ENCODE data around the gene SUPT7L. TPM values are rescaled to one million over a fixed set of nuclear protein-coding genes. Genes with fewer than 3 reads are reported as not detected.

The SUPT7L gene
- total RNA-seq, 4 donors from 2014 or later: 18.7 to 30.3 (median 23.3) TPM

DNA sequence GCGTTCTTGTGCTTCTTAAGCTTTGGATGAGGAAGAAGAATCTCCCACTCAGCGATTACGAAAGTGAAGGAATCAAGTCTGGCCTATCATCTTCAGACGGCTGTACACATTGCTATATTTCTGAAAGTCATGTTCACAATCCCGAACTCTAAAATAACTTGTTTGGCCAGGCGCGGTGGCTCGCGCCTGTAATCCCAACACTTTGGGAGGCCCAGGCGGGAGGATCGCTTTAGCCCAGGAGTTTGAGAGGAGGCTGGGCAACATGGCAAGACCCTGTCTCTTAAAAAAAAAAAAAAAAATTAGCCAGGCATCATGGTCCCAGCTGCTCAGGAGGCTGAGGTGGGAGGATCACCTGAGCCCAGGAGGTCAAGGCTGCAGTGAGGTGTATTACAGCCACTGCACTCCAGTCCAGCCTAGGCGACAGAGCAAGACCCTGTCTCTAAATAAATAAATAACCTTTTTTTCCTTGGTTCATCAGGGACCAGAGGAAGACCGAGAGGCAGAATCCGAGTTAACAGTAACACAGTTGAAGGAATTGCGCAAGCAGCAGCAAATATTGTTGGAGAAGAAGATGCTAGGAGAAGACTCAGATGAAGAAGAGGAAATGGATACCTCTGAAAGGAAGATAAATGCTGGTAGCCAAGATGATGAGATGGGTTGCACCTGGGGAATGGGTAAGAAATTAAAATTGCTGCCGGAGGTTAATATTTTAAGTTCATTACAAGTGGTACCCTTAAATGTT is 1.4 kb upstream of the SUPT7L start:
- TF ChIP-seq, protein P1, sequence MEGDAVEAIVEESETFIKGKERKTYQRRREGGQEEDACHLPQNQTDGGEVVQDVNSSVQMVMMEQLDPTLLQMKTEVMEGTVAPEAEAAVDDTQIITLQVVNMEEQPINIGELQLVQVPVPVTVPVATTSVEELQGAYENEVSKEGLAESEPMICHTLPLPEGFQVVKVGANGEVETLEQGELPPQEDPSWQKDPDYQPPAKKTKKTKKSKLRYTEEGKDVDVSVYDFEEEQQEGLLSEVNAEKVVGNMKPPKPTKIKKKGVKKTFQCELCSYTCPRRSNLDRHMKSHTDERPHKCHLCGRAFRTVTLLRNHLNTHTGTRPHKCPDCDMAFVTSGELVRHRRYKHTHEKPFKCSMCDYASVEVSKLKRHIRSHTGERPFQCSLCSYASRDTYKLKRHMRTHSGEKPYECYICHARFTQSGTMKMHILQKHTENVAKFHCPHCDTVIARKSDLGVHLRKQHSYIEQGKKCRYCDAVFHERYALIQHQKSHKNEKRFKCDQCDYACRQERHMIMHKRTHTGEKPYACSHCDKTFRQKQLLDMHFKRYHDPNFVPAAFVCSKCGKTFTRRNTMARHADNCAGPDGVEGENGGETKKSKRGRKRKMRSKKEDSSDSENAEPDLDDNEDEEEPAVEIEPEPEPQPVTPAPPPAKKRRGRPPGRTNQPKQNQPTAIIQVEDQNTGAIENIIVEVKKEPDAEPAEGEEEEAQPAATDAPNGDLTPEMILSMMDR (IDR thresholded peaks at IDR 0.05; ENCODE audit: low read depth): no peak

DNA sequence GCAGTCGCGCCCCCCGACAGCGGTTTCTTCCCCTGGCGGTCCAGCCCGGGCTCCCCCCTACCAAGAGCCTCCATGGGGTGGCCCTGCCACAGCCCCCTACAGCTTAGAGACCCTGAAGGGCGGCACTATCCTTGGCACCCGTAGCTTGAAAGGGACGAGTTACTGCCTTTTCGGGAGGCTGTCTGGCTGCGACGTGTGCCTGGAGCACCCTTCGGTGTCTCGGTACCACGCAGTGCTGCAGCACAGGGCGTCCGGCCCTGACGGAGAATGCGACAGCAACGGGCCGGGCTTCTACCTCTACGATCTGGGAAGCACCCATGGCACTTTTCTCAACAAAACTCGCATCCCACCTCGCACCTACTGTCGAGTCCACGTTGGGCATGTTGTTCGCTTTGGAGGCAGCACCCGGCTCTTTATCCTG is 750 bp upstream of the SUPT7L start:
- TF ChIP-seq, protein P1 (IDR thresholded peaks at IDR 0.05; ENCODE audit: low read depth): no peak

DNA sequence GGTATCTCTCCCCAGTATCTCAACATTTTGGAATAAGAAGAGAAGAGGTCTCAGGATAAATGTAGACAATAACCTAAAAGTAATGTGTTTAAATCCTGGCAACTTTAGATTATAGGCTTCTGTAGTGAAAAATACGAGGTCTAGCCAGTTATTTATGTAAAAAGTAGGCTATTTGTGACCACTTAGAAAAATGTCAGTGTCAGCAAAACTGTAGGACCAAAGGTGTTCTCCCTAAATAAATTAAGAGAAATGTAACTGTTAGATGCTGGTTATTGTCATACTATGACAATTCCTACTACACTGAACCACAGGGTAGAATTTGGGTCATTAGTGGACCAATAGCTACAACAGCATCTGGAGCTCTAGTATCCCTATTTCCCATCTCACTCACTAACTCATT is 2.0 kb downstream of the SUPT7L start:
- TF ChIP-seq, protein P1 (IDR thresholded peaks at IDR 0.05; ENCODE audit: low read depth): no peak

DNA sequence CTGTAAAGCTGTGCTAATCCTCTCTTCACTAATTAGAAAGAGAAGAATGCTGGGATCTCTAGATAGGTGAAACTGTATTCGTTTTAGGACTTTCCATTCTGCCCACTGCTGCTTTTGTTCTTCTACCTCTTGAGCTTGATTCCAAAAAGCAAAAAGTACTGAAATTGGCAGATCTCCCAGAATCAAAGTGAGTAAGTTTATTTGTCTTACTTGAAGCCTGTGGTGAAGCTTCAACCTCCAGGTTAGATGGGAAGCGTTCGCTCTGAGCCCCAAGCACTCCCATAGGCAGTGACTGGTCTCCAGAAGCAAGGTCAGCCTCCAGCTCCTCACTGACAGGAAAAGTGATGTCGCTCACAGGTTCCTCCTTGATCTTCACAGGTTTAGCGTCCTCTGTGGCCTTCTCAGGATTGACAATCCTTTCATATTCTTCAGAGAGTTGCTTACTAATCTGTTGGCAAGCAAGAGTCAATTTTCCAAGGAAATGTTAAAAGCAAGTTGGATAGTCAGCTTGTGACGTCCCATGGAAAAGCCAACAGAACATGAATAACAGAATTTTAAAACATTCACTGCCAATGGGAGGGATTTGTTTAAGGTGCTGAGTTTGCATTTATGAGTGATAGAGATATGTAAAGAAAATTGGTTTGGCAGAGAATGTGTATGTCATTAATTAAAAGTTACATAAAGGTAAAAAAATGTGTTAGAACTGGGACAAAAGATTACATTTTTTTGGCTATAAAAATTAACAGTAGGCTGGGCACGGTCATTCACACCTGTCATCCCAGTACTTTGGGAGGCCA is 8.1 kb downstream of the SUPT7L start:
- TF ChIP-seq, protein P1 (IDR thresholded peaks at IDR 0.05; ENCODE audit: low read depth): no peak

DNA sequence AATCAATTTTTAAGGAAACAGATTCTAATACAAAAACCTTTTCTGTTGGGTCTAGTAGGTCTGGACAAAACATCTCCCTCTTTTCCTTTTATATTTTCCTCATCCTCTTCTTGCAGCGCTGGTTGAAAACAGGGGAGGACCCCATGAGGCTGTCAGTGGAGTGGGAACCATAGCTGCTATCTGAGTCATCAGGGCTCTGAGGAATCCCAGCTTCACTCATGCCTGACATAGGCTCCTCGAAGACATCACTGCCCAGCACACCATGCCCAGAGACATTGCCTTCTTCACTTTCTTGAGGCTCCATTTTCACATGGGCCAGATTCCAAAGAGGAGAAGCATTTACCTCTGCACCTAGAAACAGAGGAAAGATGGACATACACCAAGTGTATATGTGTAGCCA is 10.0 kb downstream of the SUPT7L start:
- TF ChIP-seq, protein P1 (IDR thresholded peaks at IDR 0.05; ENCODE audit: low read depth): no peak

DNA sequence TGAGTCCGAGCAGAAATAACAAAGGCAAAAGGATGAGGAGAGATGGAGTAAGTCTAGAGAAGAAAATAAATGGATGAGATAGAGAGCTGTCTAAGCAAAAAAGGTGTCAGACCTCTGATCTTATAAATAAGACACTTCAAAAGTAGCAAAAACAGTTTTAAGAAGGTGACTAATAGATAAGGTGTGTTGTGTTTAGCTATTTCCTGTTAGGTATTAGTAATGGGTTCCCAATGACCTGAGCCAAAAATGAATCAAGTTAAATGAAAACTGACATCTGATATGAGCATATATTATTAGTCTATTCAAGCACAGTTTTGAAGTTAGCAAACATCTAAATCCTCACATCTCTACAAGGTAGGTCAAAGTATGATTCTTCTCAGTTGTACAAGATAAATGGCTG is 10.6 kb downstream of the SUPT7L start:
- TF ChIP-seq, protein P1 (IDR thresholded peaks at IDR 0.05; ENCODE audit: low read depth): no peak

DNA sequence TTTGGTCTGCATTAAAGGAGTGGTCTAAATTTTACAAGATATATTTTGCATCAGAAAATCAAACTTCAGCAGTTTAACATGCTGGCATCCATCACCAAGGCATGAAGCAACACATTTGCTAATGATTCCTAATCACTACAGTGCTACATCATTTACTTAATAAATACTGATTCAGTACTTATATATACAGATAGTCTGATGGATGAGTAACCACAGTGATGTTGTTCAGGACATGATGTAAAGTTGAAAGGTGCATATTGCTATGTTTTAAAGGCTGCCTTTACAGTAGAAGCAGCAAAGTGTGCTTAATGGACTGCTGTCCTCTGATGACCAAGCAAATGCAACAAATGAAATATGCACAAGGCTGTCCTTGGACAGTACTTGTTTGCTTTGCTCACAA is 11.1 kb downstream of the SUPT7L start:
- TF ChIP-seq, protein P1 (IDR thresholded peaks at IDR 0.05; ENCODE audit: low read depth): no peak
